Panc1 (cell line): Measurements from ENCODE around the gene SUSD6. TPM values are rescaled to one million over a fixed set of nuclear protein-coding genes. Genes with fewer than 3 reads are reported as not detected.

Experiments used
- ATAC-seq: fragments of 200-7000 bp; cut with Tn5 transposase; 2 replicates; pipeline ENCODE4 v1.9.1; 2020; ENCODE audit warnings: mild to moderate bottlenecking, moderate library complexity
- BruUV-seq: library from RNA; stranded (reverse); fragments of 400-500 nt; replicated peaks from 2 replicates; lab custom pipeline; 2021; lab: Mats Ljungman, UMichigan
- CTCF ChIA-PET: fragments of 300-600 bp; sonication (Branson Sonifier 250); formaldehyde crosslinking; loops from one replicate; lab custom pipeline; 2022; ENCODE audit warnings: antibody characterized with exemption; lab: Charles Lee
- POLR2A ChIA-PET: fragments of 300-600 bp; sonication (Branson Sonifier 250); formaldehyde crosslinking; loops from one replicate; lab custom pipeline; 2022; ENCODE audit warnings: antibody characterized with exemption; lab: Charles Lee
- DNase-seq: peaks from one replicate; pipeline ENCODE4 v3.0.0-alpha.2; 2010; ENCODE audit warnings: low read depth, low spot score
- H3K27ac ChIP-seq: 2 replicates; pipeline ENCODE4 v1.5.1; 2011; ENCODE audit warnings: mild to moderate bottlenecking, low read length, inconsistent platforms
- H3K27me3 ChIP-seq: fragments of 200-500 bp; sonication (Bioruptor generic); 2 replicates; pipeline ENCODE4 v1.6.0; 2014; ENCODE audit warnings: low read length, inconsistent platforms; ENCODE audit not compliant: control insufficient read depth, insufficient read depth
- H3K36me3 ChIP-seq: fragments of 200-500 bp; sonication (Bioruptor generic); 2 replicates; pipeline ENCODE4 v1.5.1; 2014; ENCODE audit warnings: inconsistent platforms, mild to moderate bottlenecking, low read length, moderate library complexity; ENCODE audit not compliant: control insufficient read depth, insufficient read depth
- H3K4me1 ChIP-seq: 2 replicates; pipeline ENCODE4 v1.5.1; 2011; ENCODE audit warnings: inconsistent platforms, mild to moderate bottlenecking, low read length, moderate library complexity; ENCODE audit not compliant: control insufficient read depth, insufficient read depth
- H3K4me3 ChIP-seq, 2 experiments: 2 replicates each; pipeline ENCODE4 v1.5.1; 2011 to 2012; ENCODE audit warnings: low read depth in 2 of 2, low read length in 2 of 2, mild to moderate bottlenecking in 2 of 2, inconsistent platforms in 1 of 2, moderate library complexity in 1 of 2
- H3K9me3 ChIP-seq: fragments of 200-500 bp; sonication (Bioruptor generic); 2 replicates; pipeline ENCODE4 v1.5.1; 2014; ENCODE audit warnings: low read depth, mild to moderate bottlenecking, inconsistent platforms, low read length, moderate library complexity; ENCODE audit not compliant: control insufficient read depth, insufficient read depth
- CTCF ChIP-seq: fragments of 450-650 bp; IDR thresholded peaks from 2 replicates; pipeline ENCODE4 v1.5.1; 2017; ENCODE audit warnings: mild to moderate bottlenecking
- POLR2AphosphoS5 ChIP-seq: IDR thresholded peaks from 2 replicates; pipeline ENCODE4 v1.6.1; 2012; ENCODE audit warnings: mild to moderate bottlenecking, low read depth, low read length, moderate library complexity
- REST ChIP-seq, 2 experiments: IDR thresholded peaks; 2 replicates each; pipeline ENCODE4 v1.6.1; 2011 to 2012; ENCODE audit warnings: low read depth in 2 of 2, control low read depth in 1 of 2, low read length in 1 of 2, mild to moderate bottlenecking in 1 of 2, moderate library complexity in 1 of 2; ENCODE audit not compliant: insufficient read depth in 1 of 2
- SIN3A ChIP-seq: IDR thresholded peaks from 2 replicates; pipeline ENCODE4 v1.6.1; 2012; ENCODE audit warnings: low read depth, mild to moderate bottlenecking, low read length, moderate library complexity, borderline replicate concordance; ENCODE audit not compliant: insufficient read depth
- TCF7L2 ChIP-seq: IDR thresholded peaks from 2 replicates; pipeline ENCODE4 v1.6.1; 2011; ENCODE audit warnings: mild to moderate bottlenecking, low read depth, low read length, inconsistent platforms
- in situ Hi-C: cut with HindIII; loops from 2 replicates; pipeline ENCODE4 v1.10.0; 2016; ENCODE audit warnings: low sequenced_read_pairs, low pct_unique_long_range_greater_than_20kb
- intact Hi-C: fragments of 100-400 bp; cut with micrococcal nuclease; formaldehyde crosslinking; loops from one replicate; pipeline ENCODE4 v1.10.0; 2022; ENCODE audit not compliant: unreplicated experiment
- total RNA-seq: library from RNA; stranded (reverse); gene quantifications from one replicate; pipeline ENCODE4 v1.2.1, GENCODE V29; 2021; ENCODE audit not compliant: unreplicated experiment

Gene SUSD6
- total RNA-seq, 1 experiment from 2014 or later: 10.9 TPM

- Histone ChIP-seq H3K36me3 (no peaks in the 10 kb centered on the region), H3K4me3 (no peak overlapping the region), H3K27ac (no peak overlapping the region), H3K27me3 (no peaks in the 10 kb centered on the region), H3K4me1 (no peaks in the 10 kb centered on the region), H3K9me3 (no peaks in the 10 kb centered on the region)
- TF ChIP-seq TCF7L2: no peak
- TF ChIP-seq SIN3A: no peak
- no peak for TF ChIP-seq POLR2AphosphoS5
- no peak for TF ChIP-seq REST (IDR thresholded peaks at IDR 0.05; ENCODE audit: insufficient read depth in 1 of 2, low read depth in 2 of 2, low read length in 1 of 2)
- no peak for TF ChIP-seq CTCF
- intact Hi-C loops (no loop called here), in situ Hi-C loops (no loop called here)
- BruUV-seq: no TSS peak
- no peak for DNase-seq
- ATAC-seq: no peak
- ChIA-PET POLR2A (no interaction called here), CTCF (no interaction called here)
Measured at GRCh38 chr14:69696204-69696527, 84.8 kb downstream of the SUSD6 start.

- Histone ChIP-seq H3K27me3 (no peaks in the 10 kb centered on the region), H3K36me3 (no peaks in the 10 kb centered on the region), H3K27ac (no peak overlapping the region), H3K4me1 (no peaks in the 10 kb centered on the region), H3K9me3 (no peaks in the 10 kb centered on the region), H3K4me3 (no peak overlapping the region)
- ATAC-seq (no peak), DNase-seq (no peak)
- POLR2A ChIA-PET: no interaction called here
- CTCF ChIA-PET: no interaction called here
- intact Hi-C loops: no loop called here
- TF ChIP-seq SIN3A (no peak), CTCF (no peak), POLR2AphosphoS5 (no peak), TCF7L2 (no peak), REST (IDR thresholded peaks at IDR 0.05; ENCODE audit: insufficient read depth in 1 of 2, low read depth in 2 of 2, low read length in 1 of 2) (no peak)
- no TSS peak for BruUV-seq
- in situ Hi-C loops: no loop called here
Measured at GRCh38 chr14:69696633-69697557, 85.5 kb downstream of the SUSD6 start.
